Osteocyte (in vitro differentiated cells): Measurements from ENCODE around the gene PPP1R11. TPM values are rescaled to one million over a fixed set of nuclear protein-coding genes. Genes with fewer than 3 reads are reported as not detected.

Experiments
- DNase-seq: peaks from one replicate; pipeline ENCODE4 v3.0.0; 2021; ENCODE audit warnings: mixed read lengths; ENCODE audit not compliant: unreplicated experiment; ENCODE audit errors: extremely low spot score
- H3K27ac Mint-ChIP-seq: one replicate; pipeline ENCODE4 v1.8.0; 2021; ENCODE audit warnings: mild to moderate bottlenecking, mixed read lengths; ENCODE audit not compliant: unreplicated experiment
- H3K27me3 Mint-ChIP-seq: one replicate; pipeline ENCODE4 v1.8.0; 2021; ENCODE audit warnings: mixed read lengths; ENCODE audit not compliant: unreplicated experiment
- H3K36me3 Mint-ChIP-seq: one replicate; pipeline ENCODE4 v1.8.0; 2021; ENCODE audit warnings: mixed read lengths; ENCODE audit not compliant: unreplicated experiment
- H3K4me1 Mint-ChIP-seq: one replicate; pipeline ENCODE4 v1.8.0; 2021; ENCODE audit warnings: mixed read lengths; ENCODE audit not compliant: unreplicated experiment
- H3K4me3 Mint-ChIP-seq: one replicate; pipeline ENCODE4 v1.8.0; 2021; ENCODE audit warnings: mild to moderate bottlenecking, moderate library complexity, mixed read lengths; ENCODE audit not compliant: unreplicated experiment
- H3K9me3 Mint-ChIP-seq: one replicate; pipeline ENCODE4 v1.8.0; 2021; ENCODE audit warnings: mixed read lengths; ENCODE audit not compliant: unreplicated experiment
- total RNA-seq: library from RNA; stranded (reverse); gene quantifications from 2 replicates; pipeline ENCODE4 v1.2.1, GENCODE V29; 2021
- TF ChIP-seq, protein P1 (sequence below): fragments of 200-600 bp; sonication (generic); IDR thresholded peaks from 2 replicates; pipeline ENCODE4 v1.5.0; 2021; ENCODE audit warnings: antibody characterized with exemption, mild to moderate bottlenecking, moderate library complexity

PPP1R11 gene
- total RNA-seq, 1 donor from 2014 or later: 52.9 TPM

DNA sequence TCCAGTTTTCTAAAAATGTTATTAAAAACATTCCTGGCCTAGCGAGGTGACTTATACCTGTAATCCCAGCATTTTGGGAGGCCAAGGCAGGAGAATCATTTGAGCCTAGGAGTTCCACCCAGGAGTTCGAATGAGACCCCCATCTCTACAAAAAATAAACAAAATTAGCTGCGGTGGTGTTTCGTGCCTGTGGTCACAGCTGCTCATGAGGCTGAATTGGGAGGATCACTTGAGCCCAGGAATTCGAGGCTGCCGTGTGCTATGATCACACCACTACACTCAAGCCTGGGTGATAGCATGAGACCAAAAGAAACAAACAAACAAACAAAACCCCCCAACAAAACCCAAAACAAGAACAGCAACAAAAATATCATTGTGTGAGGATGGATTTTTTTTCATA lies 25.8 kb upstream of the PPP1R11 start:
- Mint-ChIP-seq H3K27ac (no peak overlapping the region), H3K4me3 (no peak overlapping the region), H3K9me3 (no peaks in the 10 kb centered on the region), H3K4me1 (peaks cover 11% of the 10 kb centered on the region), H3K27me3 (no peaks in the 10 kb centered on the region), H3K36me3 (no peaks in the 10 kb centered on the region)
- TF ChIP-seq, protein P1, sequence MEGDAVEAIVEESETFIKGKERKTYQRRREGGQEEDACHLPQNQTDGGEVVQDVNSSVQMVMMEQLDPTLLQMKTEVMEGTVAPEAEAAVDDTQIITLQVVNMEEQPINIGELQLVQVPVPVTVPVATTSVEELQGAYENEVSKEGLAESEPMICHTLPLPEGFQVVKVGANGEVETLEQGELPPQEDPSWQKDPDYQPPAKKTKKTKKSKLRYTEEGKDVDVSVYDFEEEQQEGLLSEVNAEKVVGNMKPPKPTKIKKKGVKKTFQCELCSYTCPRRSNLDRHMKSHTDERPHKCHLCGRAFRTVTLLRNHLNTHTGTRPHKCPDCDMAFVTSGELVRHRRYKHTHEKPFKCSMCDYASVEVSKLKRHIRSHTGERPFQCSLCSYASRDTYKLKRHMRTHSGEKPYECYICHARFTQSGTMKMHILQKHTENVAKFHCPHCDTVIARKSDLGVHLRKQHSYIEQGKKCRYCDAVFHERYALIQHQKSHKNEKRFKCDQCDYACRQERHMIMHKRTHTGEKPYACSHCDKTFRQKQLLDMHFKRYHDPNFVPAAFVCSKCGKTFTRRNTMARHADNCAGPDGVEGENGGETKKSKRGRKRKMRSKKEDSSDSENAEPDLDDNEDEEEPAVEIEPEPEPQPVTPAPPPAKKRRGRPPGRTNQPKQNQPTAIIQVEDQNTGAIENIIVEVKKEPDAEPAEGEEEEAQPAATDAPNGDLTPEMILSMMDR: no peak
- DNase-seq: no peak

DNA sequence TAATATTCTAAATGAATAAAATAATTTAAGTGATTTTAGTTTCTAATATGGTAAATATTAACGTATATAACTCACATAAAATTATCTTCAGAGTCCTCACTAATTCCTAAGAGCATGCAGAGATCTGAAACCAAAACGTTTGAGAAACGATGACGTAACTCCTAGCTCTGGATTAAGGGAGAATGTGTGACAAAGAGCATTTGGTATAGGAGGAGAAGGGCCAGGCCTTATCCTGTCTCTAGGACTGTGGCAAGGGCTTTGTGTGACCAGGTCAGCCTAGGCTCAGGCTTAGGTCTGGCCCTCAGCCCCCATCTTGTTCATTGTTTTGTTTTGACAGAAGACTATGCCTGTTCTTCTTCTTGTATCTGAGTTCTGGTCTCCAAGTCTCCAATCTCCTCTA lies 25.2 kb upstream of the PPP1R11 start:
- H3K27ac Mint-ChIP-seq: no peak overlapping the region
- no peaks in the 10 kb centered on the region for H3K36me3 Mint-ChIP-seq
- H3K4me1 Mint-ChIP-seq: peaks cover 11% of the 10 kb centered on the region
- H3K27me3 Mint-ChIP-seq: no peaks in the 10 kb centered on the region
- TF ChIP-seq, protein P1: no peak
- H3K4me3 Mint-ChIP-seq: no peak overlapping the region
- DNase-seq: no peak
- H3K9me3 Mint-ChIP-seq: no peaks in the 10 kb centered on the region

GRCh38 chr6:30042476-30042875 lies 24.5 kb upstream of the PPP1R11 start:
- TF ChIP-seq, protein P1: no peak
- Mint-ChIP-seq H3K27me3 (no peaks in the 10 kb centered on the region), H3K4me3 (no peak overlapping the region), H3K9me3 (no peaks in the 10 kb centered on the region), H3K36me3 (no peaks in the 10 kb centered on the region), H3K27ac (no peak overlapping the region), H3K4me1 (peaks cover 11% of the 10 kb centered on the region)
- DNase-seq: no peak

DNA sequence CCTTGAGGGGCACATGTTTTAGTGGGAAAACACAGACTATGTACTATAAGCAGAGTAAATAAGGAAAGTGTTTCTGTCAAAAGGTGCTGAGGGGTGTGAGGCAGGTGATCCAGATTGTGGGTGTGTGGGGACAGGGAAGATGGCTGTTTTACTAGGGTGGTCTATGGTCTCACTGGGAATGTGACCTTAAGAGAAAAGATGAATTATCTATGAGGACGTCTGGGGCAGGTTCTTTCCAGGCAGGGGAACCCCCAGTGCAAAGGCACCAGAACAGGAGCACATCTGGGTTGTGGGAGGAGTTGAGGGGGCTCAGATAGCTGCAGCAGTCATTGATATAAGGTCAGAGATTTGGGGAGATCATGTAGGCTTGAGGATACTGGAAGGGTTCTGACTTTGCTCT lies 24.1 kb upstream of the PPP1R11 start:
- Mint-ChIP-seq H3K36me3 (no peaks in the 10 kb centered on the region), H3K27ac (no peak overlapping the region), H3K4me3 (no peak overlapping the region), H3K9me3 (no peaks in the 10 kb centered on the region), H3K27me3 (no peaks in the 10 kb centered on the region), H3K4me1 (peaks cover 11% of the 10 kb centered on the region)
- no peak for DNase-seq
- TF ChIP-seq, protein P1: no peak

- no peaks in the 10 kb centered on the region for H3K36me3 Mint-ChIP-seq
- H3K27ac Mint-ChIP-seq: no peak overlapping the region
- H3K27me3 Mint-ChIP-seq: no peaks in the 10 kb centered on the region
- no peak overlapping the region for H3K4me3 Mint-ChIP-seq
- no peaks in the 10 kb centered on the region for H3K9me3 Mint-ChIP-seq
- TF ChIP-seq, protein P1: no peak
- DNase-seq: no peak
- peaks cover 11% of the 10 kb centered on the region for H3K4me1 Mint-ChIP-seq
Observed at GRCh38 chr6:30043744-30044143, 23.3 kb upstream of the PPP1R11 start.
